Measurements from ENCODE around the gene RPL19.

GRCh38 chr17:39165178-39165840 is 34.8 kb upstream of the RPL19 start:
- TF ChIP-seq, protein P1, sequence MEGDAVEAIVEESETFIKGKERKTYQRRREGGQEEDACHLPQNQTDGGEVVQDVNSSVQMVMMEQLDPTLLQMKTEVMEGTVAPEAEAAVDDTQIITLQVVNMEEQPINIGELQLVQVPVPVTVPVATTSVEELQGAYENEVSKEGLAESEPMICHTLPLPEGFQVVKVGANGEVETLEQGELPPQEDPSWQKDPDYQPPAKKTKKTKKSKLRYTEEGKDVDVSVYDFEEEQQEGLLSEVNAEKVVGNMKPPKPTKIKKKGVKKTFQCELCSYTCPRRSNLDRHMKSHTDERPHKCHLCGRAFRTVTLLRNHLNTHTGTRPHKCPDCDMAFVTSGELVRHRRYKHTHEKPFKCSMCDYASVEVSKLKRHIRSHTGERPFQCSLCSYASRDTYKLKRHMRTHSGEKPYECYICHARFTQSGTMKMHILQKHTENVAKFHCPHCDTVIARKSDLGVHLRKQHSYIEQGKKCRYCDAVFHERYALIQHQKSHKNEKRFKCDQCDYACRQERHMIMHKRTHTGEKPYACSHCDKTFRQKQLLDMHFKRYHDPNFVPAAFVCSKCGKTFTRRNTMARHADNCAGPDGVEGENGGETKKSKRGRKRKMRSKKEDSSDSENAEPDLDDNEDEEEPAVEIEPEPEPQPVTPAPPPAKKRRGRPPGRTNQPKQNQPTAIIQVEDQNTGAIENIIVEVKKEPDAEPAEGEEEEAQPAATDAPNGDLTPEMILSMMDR (IDR thresholded peaks at IDR 0.05; ENCODE audit: low read depth, low read length), result no peak
- TF ChIP-seq EZH2phosphoT487 (IDR thresholded peaks at IDR 0.05; ENCODE audit: low read depth), result no peak
